IMR-90 (cell line): ENCODE data around the gene FGF7.

ENCODE experiments used
- BHLHE40 ChIP-seq: fragments of 150-350 bp; IDR thresholded peaks from 2 replicates; pipeline ENCODE4 v1.6.1; 2016; ENCODE audit warnings: mild to moderate bottlenecking, low read depth, low read length
- CEBPB ChIP-seq: IDR thresholded peaks from 2 replicates; pipeline ENCODE4 v1.6.1; 2012; ENCODE audit warnings: low read depth, low read length, improper control_type of control experiment
- CTCF ChIP-seq: conservative IDR thresholded peaks from 2 replicates; pipeline ENCODE4 v1.5.1; 2012; ENCODE audit warnings: mild to moderate bottlenecking, low read depth, low read length, improper control_type of control experiment
- MAFK ChIP-seq: IDR thresholded peaks from 2 replicates; pipeline ENCODE4 v1.6.1; 2012; ENCODE audit warnings: low read depth, low read length, improper control_type of control experiment
- MAZ ChIP-seq: IDR thresholded peaks from 2 replicates; pipeline ENCODE4 v1.6.1; 2012; ENCODE audit warnings: low read depth, mild to moderate bottlenecking, low read length, improper control_type of control experiment, moderate library complexity, borderline replicate concordance
- MXI1 ChIP-seq: IDR thresholded peaks from 2 replicates; pipeline ENCODE4 v1.6.1; 2012; ENCODE audit warnings: low read depth, mild to moderate bottlenecking, low read length, moderate library complexity, borderline replicate concordance
- POLR2A ChIP-seq: IDR thresholded peaks from 2 replicates; pipeline ENCODE4 v1.6.1; 2012; ENCODE audit warnings: mild to moderate bottlenecking, low read depth, low read length
- SMC3 ChIP-seq: fragments of 150-350 bp; IDR thresholded peaks from 2 replicates; pipeline ENCODE4 v1.6.1; 2016; ENCODE audit warnings: low read depth, mild to moderate bottlenecking, antibody characterized with exemption, low read length, moderate library complexity

DNA sequence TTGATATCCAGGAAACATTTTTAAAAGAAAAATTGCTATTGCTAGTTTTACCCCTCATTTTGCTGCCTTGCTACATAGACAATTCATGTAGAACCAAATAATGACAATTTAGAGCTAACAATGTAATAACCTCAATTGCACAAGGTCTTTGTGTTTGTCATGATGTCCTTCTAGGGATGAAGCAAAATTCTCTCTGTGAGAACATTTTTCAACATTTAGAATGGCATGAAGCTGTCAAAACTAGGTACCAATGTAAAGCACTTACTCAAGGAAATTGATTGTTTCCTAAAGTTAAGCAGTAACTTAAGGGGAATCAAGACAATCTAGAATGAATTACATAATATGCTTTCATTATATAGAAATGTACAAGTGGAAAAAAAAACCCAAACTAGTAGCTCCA, 7.9 kb upstream of the FGF7 start:
- TF ChIP-seq MAZ (no peak), CTCF (no peak), CEBPB (peak; percentile 38; the same call in 1 of the 2 replicates), POLR2A (no peak), MXI1 (no peak), BHLHE40 (no peak), SMC3 (no peak), MAFK (no peak)
